Endometrial microvascular endothelial cells (primary cell): Measurements from ENCODE around the gene ETV4. TPM values are rescaled to one million over a fixed set of nuclear protein-coding genes. Genes with fewer than 3 reads are reported as not detected.

Experiments
- in situ Hi-C: cut with HindIII; loops from 2 replicates; pipeline ENCODE4 v1.10.0; 2017; ENCODE audit warnings: low sequenced_read_pairs, low pct_unique_long_range_greater_than_20kb; ENCODE audit errors: inconsistent ontology term
- total RNA-seq: library from RNA; depleted of rRNA; stranded (reverse); fragments of >200 nt; gene quantifications from one replicate; pipeline ENCODE4 v1.2.3, GENCODE V29; 2015; ENCODE audit errors: inconsistent ontology term

ETV4 gene
- total RNA-seq, 1 donor from 2014 or later: 15.1 TPM

GRCh38 chr17:43549496-43549895, 3.4 kb upstream of the ETV4 start:
- in situ Hi-C loops: no loop called here

GRCh38 chr17:43548689-43549379, 2.7 kb upstream of the ETV4 start:
- in situ Hi-C loops: no loop called here

- in situ Hi-C loops: no loop called here
Observed at GRCh38 chr17:43547659-43548256, 1.6 kb upstream of the ETV4 start.

GRCh38 chr17:43547189-43547550, 1.0 kb upstream of the ETV4 start:
- in situ Hi-C loops: no loop called here

- in situ Hi-C loops: no loop called here
Observed at GRCh38 chr17:43545383-43545632, 832 bp downstream of the ETV4 start.

- in situ Hi-C loops: no loop called here
Observed at GRCh38 chr17:43543771-43544575, 2.2 kb downstream of the ETV4 start.

- in situ Hi-C loops: no loop called here
Observed at GRCh38 chr17:43543300-43543699, 2.8 kb downstream of the ETV4 start.

- in situ Hi-C loops: no loop called here
Observed at GRCh38 chr17:43542859-43543258, 3.3 kb downstream of the ETV4 start.

GRCh38 chr17:43540821-43541674, 5.1 kb downstream of the ETV4 start:
- in situ Hi-C loops: no loop called here

- in situ Hi-C loops: no loop called here
Observed at GRCh38 chr17:43536236-43536992, 9.7 kb downstream of the ETV4 start.

GRCh38 chr17:43534909-43535308, 11.2 kb downstream of the ETV4 start:
- in situ Hi-C loops: no loop called here

- in situ Hi-C loops: no loop called here
Observed at GRCh38 chr17:43533699-43534098, 12.4 kb downstream of the ETV4 start.

GRCh38 chr17:43532581-43532980, 13.6 kb downstream of the ETV4 start:
- in situ Hi-C loops: no loop called here

- in situ Hi-C loops: no loop called here
Observed at GRCh38 chr17:43531955-43532354, 14.2 kb downstream of the ETV4 start.

GRCh38 chr17:43531082-43531378, 15.1 kb downstream of the ETV4 start:
- in situ Hi-C loops: no loop called here

GRCh38 chr17:43530288-43531081, 15.7 kb downstream of the ETV4 start:
- in situ Hi-C loops: no loop called here

GRCh38 chr17:43529947-43530287, 16.2 kb downstream of the ETV4 start:
- in situ Hi-C loops: no loop called here

- in situ Hi-C loops: no loop called here
Observed at GRCh38 chr17:43528988-43529814, 16.9 kb downstream of the ETV4 start.
